Stimulated activated effector memory CD8-positive, alpha-beta T cell treated with anti-CD3 and anti-CD28 coated beads, Interleukin-12 subunit alpha, Interleukin-12 subunit beta, amount 100 ng/mL, for 72 hours (primary cell): ENCODE measurements around the gene ADGRF4.
"Not testable (repeated sequence)": the region's sequence is repeated elsewhere in the genome, so short reads cannot be mapped to it uniquely, and the experiment has no call there.

ENCODE experiments used
- ATAC-seq: fragments of 150-1000 bp; cut with Tn5 transposase; 2 replicates; pipeline ENCODE4 v1.10.0; 2021
- DNase-seq, 2 donors: peaks; one replicate each; pipeline ENCODE4 v3.0.0; 2021 to 2022; ENCODE audit warnings: low spot score in 2 of 2
- H3K27ac Mint-ChIP-seq: one replicate; pipeline ENCODE4 v1.8.0; 2022; ENCODE audit warnings: mild to moderate bottlenecking, mixed read lengths
- H3K36me3 Mint-ChIP-seq: one replicate; pipeline ENCODE4 v1.8.0; 2022; ENCODE audit warnings: mild to moderate bottlenecking, mixed read lengths
- H3K4me1 Mint-ChIP-seq: one replicate; pipeline ENCODE4 v1.8.0; 2022; ENCODE audit warnings: mixed read lengths
- H3K4me3 Mint-ChIP-seq: one replicate; pipeline ENCODE4 v1.8.0; 2022; ENCODE audit warnings: mild to moderate bottlenecking, mixed read lengths
- H3K9me3 Mint-ChIP-seq: one replicate; pipeline ENCODE4 v1.8.0; 2022; ENCODE audit warnings: mixed read lengths

ADGRF4 gene

DNA sequence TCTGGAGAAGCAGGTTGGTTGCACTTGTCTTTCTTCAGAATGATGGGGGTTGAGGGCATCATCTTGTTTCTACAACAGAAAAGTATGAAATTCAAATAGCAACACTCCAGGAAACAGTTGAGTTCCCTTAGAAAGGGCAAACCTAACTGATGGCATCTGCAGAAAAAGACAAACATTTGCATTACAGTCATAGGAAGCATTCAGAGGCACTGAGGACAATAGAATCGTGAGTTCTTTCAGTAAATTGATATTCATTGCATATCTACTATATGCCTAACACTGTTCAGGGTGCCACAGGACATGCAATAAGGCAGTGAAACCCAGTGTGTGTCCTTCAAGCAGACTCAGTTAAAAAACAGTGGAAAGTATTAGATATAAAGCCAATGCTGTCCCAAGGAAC is 42.3 kb downstream of the ADGRF4 start:
- Mint-ChIP-seq H3K36me3 (no peaks in the 10 kb centered on the region), H3K4me3 (no peak overlapping the region), H3K9me3 (no peaks in the 10 kb centered on the region), H3K4me1 (no peaks in the 10 kb centered on the region), H3K27ac (no peak overlapping the region)
- DNase-seq (no peak), ATAC-seq (no peak)

DNA sequence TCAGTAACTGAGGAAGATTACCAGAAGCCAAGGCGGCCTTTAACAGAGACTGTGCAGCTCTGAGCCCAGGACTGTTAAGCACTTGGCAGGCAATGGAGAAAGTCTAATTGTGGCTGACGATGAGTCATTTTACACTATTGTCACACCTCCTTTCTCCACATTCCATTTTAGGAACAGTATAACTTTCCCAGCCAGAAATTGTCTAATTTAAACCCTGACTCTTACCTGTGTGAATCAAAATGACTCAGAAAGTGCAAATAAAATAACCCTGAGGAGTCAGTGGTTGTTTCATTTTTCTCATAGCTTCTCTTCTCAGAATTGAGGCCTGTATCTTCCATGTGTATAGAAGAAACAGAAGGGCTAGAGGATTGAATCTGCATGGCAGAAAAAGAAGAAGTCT is 43.4 kb downstream of the ADGRF4 start:
- DNase-seq (no peak), ATAC-seq (peak; percentile 83)
- H3K4me1 Mint-ChIP-seq = no peaks in the 10 kb centered on the region
- no peak overlapping the region for H3K27ac Mint-ChIP-seq
- no peak overlapping the region for H3K4me3 Mint-ChIP-seq
- H3K9me3 Mint-ChIP-seq = no peaks in the 10 kb centered on the region
- H3K36me3 Mint-ChIP-seq = no peaks in the 10 kb centered on the region

DNA sequence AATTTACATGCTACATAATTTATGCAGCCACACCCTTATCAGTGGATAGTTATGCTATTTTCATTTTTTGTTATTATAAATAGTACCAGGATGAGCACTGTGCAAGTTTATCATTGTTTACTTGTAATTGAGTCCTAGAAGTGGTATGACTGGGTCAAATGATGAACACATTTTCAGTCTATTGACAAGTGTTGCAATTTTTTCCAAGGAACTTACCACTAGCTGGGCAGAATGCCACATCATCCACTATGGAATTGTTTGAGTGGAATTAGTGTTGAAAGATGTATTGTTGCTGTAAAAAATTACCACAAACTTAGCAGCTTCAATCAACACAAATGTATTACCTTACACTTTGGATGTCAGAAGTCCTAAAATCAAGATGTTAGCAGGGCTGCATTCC is 45.4 kb downstream of the ADGRF4 start:
- Mint-ChIP-seq H3K9me3 (no peaks in the 10 kb centered on the region), H3K36me3 (no peaks in the 10 kb centered on the region), H3K4me1 (no peaks in the 10 kb centered on the region), H3K4me3 (no peak overlapping the region), H3K27ac (no peak overlapping the region)
- ATAC-seq (no peak), DNase-seq (no peak)

DNA sequence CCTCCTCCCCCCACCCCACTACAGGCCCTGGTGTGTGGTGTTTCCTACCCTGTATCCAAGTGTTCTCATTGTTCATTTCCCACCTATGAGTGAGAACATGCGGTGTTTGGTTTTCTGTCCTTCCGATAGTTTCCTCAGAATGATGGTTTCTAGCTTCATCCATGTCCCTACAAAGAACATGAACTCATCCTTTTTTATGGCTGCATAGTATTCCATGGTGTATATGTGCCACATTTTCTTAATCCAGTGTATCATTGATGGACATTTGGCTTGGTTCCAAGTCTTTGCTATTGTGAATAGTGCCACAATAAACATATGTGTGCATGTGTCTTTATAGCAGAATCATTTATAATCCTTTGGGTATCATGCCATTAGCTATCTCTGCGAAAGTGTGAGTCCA is 46.9 kb downstream of the ADGRF4 start:
- not testable (repeated sequence) for DNase-seq, H3K36me3 Mint-ChIP-seq, H3K9me3 Mint-ChIP-seq, ATAC-seq, H3K4me1 Mint-ChIP-seq, H3K27ac Mint-ChIP-seq, H3K4me3 Mint-ChIP-seq

DNA sequence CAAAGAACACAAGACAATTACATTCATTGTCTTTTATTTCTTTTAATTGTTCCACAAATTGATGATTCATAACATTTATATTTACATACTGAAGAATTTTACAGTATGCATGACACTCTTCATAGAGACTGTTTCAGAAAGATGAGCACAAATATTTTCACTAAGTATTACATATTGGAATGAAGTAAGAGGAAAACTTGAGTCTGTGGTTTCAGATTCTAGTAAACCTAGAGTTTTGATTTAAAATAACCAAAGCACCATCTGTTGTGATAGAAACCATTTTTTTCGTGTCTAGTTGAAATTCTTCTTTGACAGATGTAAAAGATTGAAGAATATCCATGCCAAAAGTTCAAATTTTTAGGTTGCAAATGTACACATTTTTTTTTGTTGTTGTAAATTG is 51.4 kb downstream of the ADGRF4 start:
- H3K4me1 Mint-ChIP-seq = no peaks in the 10 kb centered on the region
- no peak overlapping the region for H3K27ac Mint-ChIP-seq
- DNase-seq (no peak), ATAC-seq (no peak)
- H3K36me3 Mint-ChIP-seq = no peaks in the 10 kb centered on the region
- H3K9me3 Mint-ChIP-seq = no peaks in the 10 kb centered on the region
- H3K4me3 Mint-ChIP-seq = no peak overlapping the region

DNA sequence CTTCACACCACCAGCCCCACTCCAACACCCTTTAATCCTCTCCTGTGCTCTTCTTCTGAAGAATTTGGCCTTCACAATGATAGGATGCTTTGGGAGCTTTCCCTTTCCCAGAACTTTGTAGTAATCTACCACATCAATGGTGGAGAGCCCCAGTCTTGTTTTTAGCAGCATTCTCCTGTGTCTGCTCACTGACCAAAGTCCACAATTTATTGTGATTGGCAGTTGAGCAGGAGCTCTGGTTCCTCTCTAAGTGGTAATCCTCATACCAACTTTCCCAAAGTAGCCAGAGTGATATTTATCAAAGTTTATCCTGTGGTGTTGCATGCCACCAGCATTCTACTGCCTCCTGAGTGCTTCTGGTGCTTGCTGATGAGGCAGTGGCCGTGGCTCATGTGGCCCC is 54.4 kb downstream of the ADGRF4 start:
- Mint-ChIP-seq H3K27ac (no peak overlapping the region), H3K9me3 (no peaks in the 10 kb centered on the region), H3K4me1 (no peaks in the 10 kb centered on the region), H3K36me3 (no peaks in the 10 kb centered on the region), H3K4me3 (no peak overlapping the region)
- ATAC-seq (no peak), DNase-seq (no peak)

DNA sequence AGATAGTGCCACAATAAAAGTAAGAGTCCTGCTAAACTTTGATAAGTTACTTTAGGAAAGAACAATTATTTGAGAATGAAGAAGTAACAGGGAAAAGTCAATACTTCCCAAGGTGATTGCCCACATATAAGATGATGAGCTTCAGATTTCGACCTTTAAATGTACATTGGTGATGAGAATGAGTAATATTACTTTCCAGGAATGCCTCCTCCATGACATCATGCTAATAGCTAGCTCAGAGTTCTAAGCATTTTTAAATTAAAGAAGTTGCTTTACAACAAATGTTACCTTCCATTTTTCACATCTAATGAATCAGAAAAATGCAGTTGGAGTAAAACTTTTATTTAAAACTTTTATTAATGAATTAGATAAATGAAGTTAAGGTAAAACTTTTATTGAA is 61.0 kb downstream of the ADGRF4 start:
- DNase-seq (no peak), ATAC-seq (no peak)
- no peaks in the 10 kb centered on the region for H3K4me1 Mint-ChIP-seq
- H3K4me3 Mint-ChIP-seq = no peak overlapping the region
- no peaks in the 10 kb centered on the region for H3K36me3 Mint-ChIP-seq
- H3K9me3 Mint-ChIP-seq = no peaks in the 10 kb centered on the region
- no peak overlapping the region for H3K27ac Mint-ChIP-seq

DNA sequence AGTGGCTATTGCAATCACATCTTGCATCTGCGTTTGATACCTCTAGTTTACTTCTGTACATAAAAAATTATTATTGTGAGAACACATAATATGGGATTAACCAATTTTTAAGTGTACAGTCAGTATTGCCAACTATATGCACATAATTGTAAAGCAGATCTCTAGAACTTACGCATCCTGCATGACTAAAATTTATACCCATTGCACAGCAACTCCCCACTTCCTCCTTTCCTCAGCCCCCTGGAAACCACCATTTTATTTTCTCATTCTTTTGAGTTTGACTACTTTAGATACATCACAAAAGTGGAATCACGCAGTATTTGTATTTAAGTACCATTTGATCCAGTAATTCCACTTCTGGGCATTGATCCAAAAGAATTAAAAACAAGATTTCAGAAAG is 64.1 kb downstream of the ADGRF4 start:
- peaks cover 3% of the 10 kb centered on the region for H3K9me3 Mint-ChIP-seq
- ATAC-seq = no peak
- no peak for DNase-seq
- H3K27ac Mint-ChIP-seq = no peak overlapping the region
- no peaks in the 10 kb centered on the region for H3K4me1 Mint-ChIP-seq
- H3K4me3 Mint-ChIP-seq = no peak overlapping the region
- H3K36me3 Mint-ChIP-seq = no peaks in the 10 kb centered on the region

DNA sequence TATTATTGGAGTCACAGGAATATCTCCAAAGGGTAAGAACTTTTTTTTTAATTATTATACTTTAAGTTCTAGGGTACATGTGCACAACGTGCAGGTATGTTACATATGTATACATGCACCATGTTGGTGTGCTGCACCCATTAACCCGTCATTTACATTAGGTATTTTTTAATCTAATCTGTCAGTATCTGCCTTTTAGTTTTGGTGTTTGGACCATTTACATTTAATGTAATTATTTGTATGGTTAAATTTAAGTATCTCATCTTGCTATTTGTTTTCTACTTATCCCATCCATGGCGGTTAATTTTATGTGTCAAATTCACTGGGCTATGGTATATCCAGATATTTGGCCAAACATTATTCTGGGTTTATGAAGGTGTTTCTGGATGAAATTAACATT is 68.1 kb downstream of the ADGRF4 start:
- ATAC-seq = no peak
- no peak overlapping the region for H3K27ac Mint-ChIP-seq
- no peak for DNase-seq
- H3K36me3 Mint-ChIP-seq = no peaks in the 10 kb centered on the region
- no peaks in the 10 kb centered on the region for H3K4me1 Mint-ChIP-seq
- no peak overlapping the region for H3K4me3 Mint-ChIP-seq
- peaks cover 3% of the 10 kb centered on the region for H3K9me3 Mint-ChIP-seq

DNA sequence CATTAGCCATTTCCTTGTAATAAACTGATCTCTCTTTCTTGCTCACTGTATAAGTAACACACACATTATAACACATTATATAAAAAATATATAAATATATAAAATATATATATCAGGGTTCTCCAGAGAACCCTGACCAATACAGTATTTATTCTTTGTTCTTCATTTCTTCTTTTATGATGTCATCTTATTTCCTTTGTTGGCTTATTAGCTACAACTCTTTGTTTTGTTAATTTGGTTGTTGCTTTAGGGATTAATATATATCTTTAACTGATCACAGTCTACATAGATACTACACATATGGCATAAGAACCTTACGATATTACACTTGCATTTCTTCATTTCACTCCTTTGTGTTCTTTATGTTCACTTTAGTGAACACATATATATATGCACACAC is 68.7 kb downstream of the ADGRF4 start:
- Mint-ChIP-seq H3K4me3 (no peak overlapping the region), H3K9me3 (peaks cover 3% of the 10 kb centered on the region), H3K27ac (no peak overlapping the region), H3K36me3 (no peaks in the 10 kb centered on the region), H3K4me1 (no peaks in the 10 kb centered on the region)
- ATAC-seq (no peak), DNase-seq (no peak)

DNA sequence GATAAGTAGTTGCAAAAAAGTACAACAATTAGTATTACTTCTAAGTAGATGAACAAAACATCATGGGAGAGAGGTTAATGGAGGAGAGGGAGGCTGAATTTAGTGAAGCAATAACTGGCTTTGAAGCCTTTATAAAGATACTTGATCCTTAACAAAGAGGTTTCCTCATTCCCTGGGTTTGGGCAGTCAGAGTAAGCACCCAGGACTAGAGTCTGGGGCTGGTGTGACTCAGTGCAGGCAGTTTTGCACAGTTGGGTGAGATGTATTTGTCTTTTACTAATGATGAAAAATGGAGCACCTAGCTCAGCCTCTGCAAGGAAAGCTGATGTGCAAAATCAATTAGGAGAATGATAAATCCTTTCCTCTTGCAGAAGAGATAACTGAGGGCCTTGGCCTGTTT is 71.6 kb downstream of the ADGRF4 start:
- no peak overlapping the region for H3K27ac Mint-ChIP-seq
- H3K4me1 Mint-ChIP-seq = no peaks in the 10 kb centered on the region
- DNase-seq = no peak
- no peak overlapping the region for H3K4me3 Mint-ChIP-seq
- ATAC-seq = no peak
- no peaks in the 10 kb centered on the region for H3K36me3 Mint-ChIP-seq
- H3K9me3 Mint-ChIP-seq = peaks cover 3% of the 10 kb centered on the region
